ENCODE measurements around the gene RELA. TPM values are rescaled to one million over a fixed set of nuclear protein-coding genes. Genes with fewer than 3 reads are reported as not detected.

The RELA gene
- total and polyA plus RNA-seq, 8 donors: 29.8 to 46.6 (median 35.4) TPM

DNA sequence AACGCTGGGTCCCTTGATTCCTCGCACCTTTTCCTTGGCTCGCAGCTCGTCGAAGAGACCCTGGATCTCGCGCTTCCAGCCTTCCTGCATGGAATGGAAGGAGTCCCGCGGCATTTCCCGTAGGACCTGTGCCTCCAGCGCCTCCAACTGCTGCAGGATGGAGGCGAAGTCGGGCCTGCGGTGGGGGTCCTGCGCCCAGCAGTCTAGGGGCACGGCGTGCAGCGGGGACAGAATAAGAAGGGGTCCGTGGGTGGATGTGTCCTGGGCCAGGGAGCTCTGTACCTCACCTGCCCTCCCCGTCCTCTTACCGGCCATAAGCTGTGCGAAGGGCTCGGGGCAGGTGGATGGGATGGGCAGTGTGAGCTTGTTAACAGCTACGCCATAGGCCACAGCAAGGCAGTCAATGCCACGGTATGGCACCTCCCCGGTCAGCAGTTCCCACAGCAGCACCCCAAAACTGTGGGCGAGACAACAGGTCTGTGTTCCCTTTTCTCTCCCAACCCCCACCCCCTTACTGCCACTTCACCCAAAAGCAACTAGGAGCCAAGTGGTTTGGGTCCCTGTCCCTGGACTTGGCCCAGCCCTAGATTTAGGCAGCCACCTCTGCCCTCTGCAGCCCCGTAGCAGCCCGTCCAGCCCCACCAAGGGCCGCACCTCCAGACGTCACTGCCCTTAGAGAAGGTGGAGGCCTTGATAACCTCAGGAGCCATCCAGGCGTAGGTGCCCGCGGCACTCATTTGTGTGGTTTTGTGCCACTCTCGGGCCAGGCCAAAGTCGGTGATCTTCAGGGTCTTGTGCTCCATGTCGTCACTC lies 54.9 kb downstream of the RELA start:
- H3K27me3 ChIP-seq: no peaks in the 10 kb centered on the region
- H3K9me3 ChIP-seq: no peaks in the 10 kb centered on the region
- peaks cover 8 to 13% (median 11%) of the 10 kb centered on the region in 3 donors for H3K4me1 ChIP-seq
- peaks cover 0 to 33% (median 15%) of the 10 kb centered on the region in 3 donors for H3K36me3 ChIP-seq
- ATAC-seq (no peak), DNase-seq (peak in 2 of 6 donors; percentile 21 to 59), FAIRE-seq (no peak)
- WGBS, 2 donors: 87 to 89% methylated on average over 37 of the region's 37 CpGs
- TF ChIP-seq, protein P1, sequence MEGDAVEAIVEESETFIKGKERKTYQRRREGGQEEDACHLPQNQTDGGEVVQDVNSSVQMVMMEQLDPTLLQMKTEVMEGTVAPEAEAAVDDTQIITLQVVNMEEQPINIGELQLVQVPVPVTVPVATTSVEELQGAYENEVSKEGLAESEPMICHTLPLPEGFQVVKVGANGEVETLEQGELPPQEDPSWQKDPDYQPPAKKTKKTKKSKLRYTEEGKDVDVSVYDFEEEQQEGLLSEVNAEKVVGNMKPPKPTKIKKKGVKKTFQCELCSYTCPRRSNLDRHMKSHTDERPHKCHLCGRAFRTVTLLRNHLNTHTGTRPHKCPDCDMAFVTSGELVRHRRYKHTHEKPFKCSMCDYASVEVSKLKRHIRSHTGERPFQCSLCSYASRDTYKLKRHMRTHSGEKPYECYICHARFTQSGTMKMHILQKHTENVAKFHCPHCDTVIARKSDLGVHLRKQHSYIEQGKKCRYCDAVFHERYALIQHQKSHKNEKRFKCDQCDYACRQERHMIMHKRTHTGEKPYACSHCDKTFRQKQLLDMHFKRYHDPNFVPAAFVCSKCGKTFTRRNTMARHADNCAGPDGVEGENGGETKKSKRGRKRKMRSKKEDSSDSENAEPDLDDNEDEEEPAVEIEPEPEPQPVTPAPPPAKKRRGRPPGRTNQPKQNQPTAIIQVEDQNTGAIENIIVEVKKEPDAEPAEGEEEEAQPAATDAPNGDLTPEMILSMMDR (IDR thresholded peaks at IDR 0.05): no peak
- no peak overlapping the region for H3K27ac ChIP-seq
- intact Hi-C loops (cut with DNase I): no loop called here
- H3K4me3 ChIP-seq: no peak overlapping the region

DNA sequence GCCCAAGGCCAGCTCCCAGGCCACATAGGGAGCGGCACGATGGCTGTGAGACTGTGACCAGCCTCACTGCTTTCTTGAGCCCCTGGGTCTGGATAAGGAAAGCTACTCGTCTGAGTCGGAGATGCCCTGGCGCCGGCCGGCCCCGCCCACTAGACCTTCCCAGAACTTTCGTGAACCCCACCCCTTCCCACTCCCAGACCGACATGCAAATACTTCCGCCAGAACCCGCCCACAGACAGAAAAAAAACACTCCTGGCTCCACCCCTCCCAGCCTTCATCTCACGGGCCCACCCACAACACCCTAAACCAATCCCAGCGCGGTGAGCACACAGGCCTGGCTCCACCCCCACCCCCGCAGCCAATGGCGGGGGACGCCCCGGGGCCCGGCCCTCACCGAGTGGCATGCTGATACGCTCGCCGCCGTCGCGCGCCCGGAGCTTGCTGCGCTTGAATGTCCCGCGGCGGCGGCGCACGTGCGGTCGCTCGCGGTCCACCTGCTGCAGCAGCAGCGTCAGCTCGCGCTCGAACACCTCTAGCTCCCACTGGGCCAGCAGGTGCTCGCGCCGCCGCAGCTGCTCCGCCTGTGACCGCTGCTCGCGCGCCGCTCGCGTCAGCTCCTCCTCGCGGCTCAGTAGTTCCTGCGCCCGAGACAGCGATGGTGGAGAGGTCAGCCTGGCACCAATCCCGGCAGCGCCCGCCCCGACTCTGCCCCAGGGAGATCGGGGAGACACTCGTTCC lies 55.7 kb downstream of the RELA start:
- peaks cover under 1 to 5% (median 4%) of the 10 kb centered on the region in 3 donors for H3K4me1 ChIP-seq
- no peak overlapping the region for H3K4me3 ChIP-seq
- TF ChIP-seq, protein P1 (IDR thresholded peaks at IDR 0.05): no peak
- WGBS, 2 donors: 72 to 79% methylated on average over 64 to 67 of the region's 67 CpGs
- intact Hi-C loops (cut with DNase I): no loop called here
- DNase-seq (peak; percentile 56 to 83 (median 68)), FAIRE-seq (peak; percentile 20), ATAC-seq (peak; percentile 39 to 94 (median 78))
- no peaks in the 10 kb centered on the region for H3K9me3 ChIP-seq
- peaks cover 0 to 33% (median 15%) of the 10 kb centered on the region in 3 donors for H3K36me3 ChIP-seq
- no peaks in the 10 kb centered on the region for H3K27me3 ChIP-seq
- peak overlapping the region in 1 of 4 donors; percentile 63 for H3K27ac ChIP-seq

DNA sequence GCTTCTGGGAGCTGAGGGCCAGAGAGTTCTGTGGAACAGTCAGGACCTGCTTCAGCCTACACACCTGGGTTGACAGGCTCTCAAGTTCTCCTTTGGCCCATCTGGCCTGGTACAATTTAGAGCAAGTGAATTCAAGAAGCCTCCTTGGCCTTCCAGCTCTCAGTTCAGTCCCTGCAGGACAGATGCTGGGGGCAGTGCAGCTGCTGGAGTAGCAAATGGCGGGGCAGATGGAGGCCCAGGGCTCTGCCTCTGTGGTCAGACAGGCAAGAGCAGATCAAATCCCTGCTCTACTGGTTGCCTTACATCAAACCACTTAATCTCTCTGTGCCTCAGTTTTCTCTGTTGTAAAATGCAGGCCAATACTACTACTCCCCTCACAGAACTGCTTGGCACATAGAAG lies 58.5 kb downstream of the RELA start:
- intact Hi-C loops (cut with DNase I): no loop called here
- TF ChIP-seq, protein P1 (IDR thresholded peaks at IDR 0.05): no peak
- H3K27ac ChIP-seq: no peak overlapping the region
- no peak overlapping the region for H3K4me3 ChIP-seq
- DNase-seq (no peak), ATAC-seq (no peak), FAIRE-seq (no peak)
- peaks cover 0 to 33% (median 15%) of the 10 kb centered on the region in 3 donors for H3K36me3 ChIP-seq
- no peaks in the 10 kb centered on the region for H3K27me3 ChIP-seq
- H3K4me1 ChIP-seq: no peaks in the 10 kb centered on the region
- WGBS, 2 donors: 100% methylated on average over 1 of the region's 1 CpG
- no peaks in the 10 kb centered on the region for H3K9me3 ChIP-seq

Small RNA genes lying within 50 kb of the gene (microRNA-seq; reads per million reads assigned to microRNA genes)
- gene MIR4489 (0 reads per million in 2 donors), gene MIR4690 (0 to 0.39 reads per million in 2 donors)

Other genes with a start within 250 kb of the RELA start
- gene NEAT1, start 240.1 kb downstream of the RELA start, total RNA-seq: 1,000 to 10,000 TPM in 1 of 6 donors, 100 to 1,000 TPM in 5; 295 to 1,475 (median 528) TPM
- gene NEAT1, start 240.1 kb downstream of the RELA start, polyA plus RNA-seq: 1,000 to 10,000 TPM; 1,390 to 2,770 TPM
- 1,000 to 10,000 TPM; 2,360 to 5,615 (median 3,481) TPM for gene MALAT1, start 163.9 kb downstream of the RELA start, total RNA-seq
- 1,000 to 10,000 TPM in 1 of 2 donors, 100 to 1,000 TPM in 1; 251 to 2,313 TPM for gene MALAT1, start 163.9 kb downstream of the RELA start, polyA plus RNA-seq
- gene SCYL1, start 137.8 kb downstream of the RELA start, total RNA-seq: 10 to 100 TPM; 40.1 to 49.4 (median 41.2) TPM
- gene SCYL1, start 137.8 kb downstream of the RELA start, polyA plus RNA-seq: 10 to 100 TPM; 68.9 to 83.9 TPM
- gene LTBP3, start 104.6 kb downstream of the RELA start, total RNA-seq: 100 to 1,000 TPM in 1 of 6 donors, 10 to 100 TPM in 5; 44.7 to 119 (median 63.4) TPM
- gene LTBP3, start 104.6 kb downstream of the RELA start, polyA plus RNA-seq: 100 to 1,000 TPM; 118 to 151 TPM
- 10 to 100 TPM; 17.8 to 29.1 (median 20.1) TPM for gene ZNRD2, start 92.4 kb downstream of the RELA start, total RNA-seq
- 10 to 100 TPM; 32.5 to 34.8 TPM for gene ZNRD2, start 92.4 kb downstream of the RELA start, polyA plus RNA-seq
- 10 to 100 TPM; 22.7 to 45.9 (median 28.6) TPM for gene FAM89B, start 90.4 kb downstream of the RELA start, total RNA-seq
- 10 to 100 TPM; 37.3 to 49.1 TPM for gene FAM89B, start 90.4 kb downstream of the RELA start, polyA plus RNA-seq
- gene EHBP1L1, start 86.9 kb downstream of the RELA start, total RNA-seq: 10 to 100 TPM in 4 of 6 donors, 1 to 10 TPM in 2; 6.5 to 26.2 (median 11.2) TPM
- gene EHBP1L1, start 86.9 kb downstream of the RELA start, polyA plus RNA-seq: 10 to 100 TPM; 25.0 to 34.2 TPM
- gene KCNK7, start 67.1 kb downstream of the RELA start, total RNA-seq: under 1 TPM in 3 of 6 donors, not detected in 3; 0.19 to 0.84 (median 0.28) TPM
- 1 to 10 TPM in 1 of 2 donors, under 1 TPM in 1; 0.91 to 1.6 TPM for gene KCNK7, start 67.1 kb downstream of the RELA start, polyA plus RNA-seq
- gene MAP3K11, start 48.7 kb downstream of the RELA start, total RNA-seq: 10 to 100 TPM; 23.2 to 40.6 (median 26.7) TPM
- 10 to 100 TPM; 75.5 to 84.7 TPM for gene MAP3K11, start 48.7 kb downstream of the RELA start, polyA plus RNA-seq
- gene PCNX3, start 47.1 kb downstream of the RELA start, total RNA-seq: 10 to 100 TPM; 13.5 to 21.5 (median 17.3) TPM
- 10 to 100 TPM; 21.7 to 26.3 TPM for gene PCNX3, start 47.1 kb downstream of the RELA start, polyA plus RNA-seq
- gene SIPA1, start 24.8 kb downstream of the RELA start, total RNA-seq: 10 to 100 TPM; 11.2 to 38.2 (median 21.2) TPM
- 10 to 100 TPM; 42.3 to 52.2 TPM for gene SIPA1, start 24.8 kb downstream of the RELA start, polyA plus RNA-seq
- gene KAT5, start 49.3 kb upstream of the RELA start, total RNA-seq: 10 to 100 TPM; 26.5 to 39.8 (median 35.0) TPM
- gene KAT5, start 49.3 kb upstream of the RELA start, polyA plus RNA-seq: 10 to 100 TPM; 79.6 to 99.6 TPM
- gene RNASEH2C, start 57.9 kb upstream of the RELA start, total RNA-seq: 10 to 100 TPM; 16.1 to 29.3 (median 20.4) TPM
- 10 to 100 TPM; 37.1 to 49.3 TPM for gene RNASEH2C, start 57.9 kb upstream of the RELA start, polyA plus RNA-seq
- 10 to 100 TPM; 10.2 to 12.7 (median 11.5) TPM for gene AP5B1, start 118.1 kb upstream of the RELA start, total RNA-seq
- 10 to 100 TPM in 1 of 2 donors, 1 to 10 TPM in 1; 4.2 to 10.4 TPM for gene AP5B1, start 118.1 kb upstream of the RELA start, polyA plus RNA-seq
- 1 to 10 TPM; 1.1 to 5.6 (median 1.8) TPM for gene OVOL1, start 124.1 kb upstream of the RELA start, total RNA-seq
- gene OVOL1, start 124.1 kb upstream of the RELA start, polyA plus RNA-seq: 1 to 10 TPM; 1.9 TPM
- under 1 TPM in 4 of 6 donors, not detected in 2; 0.12 to 0.75 (median 0.43) TPM for gene SNX32, start 171.0 kb upstream of the RELA start, total RNA-seq
- gene SNX32, start 171.0 kb upstream of the RELA start, polyA plus RNA-seq: under 1 TPM; 0.23 to 0.30 TPM
- 100 to 1,000 TPM in 4 of 6 donors, 10 to 100 TPM in 2; 87.8 to 311 (median 148) TPM for gene CFL1, start 195.3 kb upstream of the RELA start, total RNA-seq
- gene CFL1, start 195.3 kb upstream of the RELA start, polyA plus RNA-seq: 100 to 1,000 TPM; 164 to 231 TPM
- gene MUS81, start 197.5 kb upstream of the RELA start, total RNA-seq: 10 to 100 TPM; 12.7 to 29.5 (median 18.0) TPM
- gene MUS81, start 197.5 kb upstream of the RELA start, polyA plus RNA-seq: 10 to 100 TPM; 60.7 to 62.6 TPM
- gene EFEMP2, start 209.9 kb upstream of the RELA start, total RNA-seq: 10 to 100 TPM; 11.3 to 40.6 (median 14.9) TPM
- gene EFEMP2, start 209.9 kb upstream of the RELA start, polyA plus RNA-seq: 10 to 100 TPM; 38.3 to 51.0 TPM
- gene CTSW, start 216.9 kb upstream of the RELA start, total RNA-seq: under 1 TPM in 5 of 6 donors, not detected in 1; 0.14 to 0.72 (median 0.46) TPM
- under 1 TPM; 0.31 to 0.65 TPM for gene CTSW, start 216.9 kb upstream of the RELA start, polyA plus RNA-seq
- 10 to 100 TPM; 18.0 to 28.5 (median 22.7) TPM for gene FIBP, start 225.6 kb upstream of the RELA start, total RNA-seq
- 10 to 100 TPM; 35.0 to 56.2 TPM for gene FIBP, start 225.6 kb upstream of the RELA start, polyA plus RNA-seq
- 10 to 100 TPM in 3 of 6 donors, 1 to 10 TPM in 3; 7.7 to 18.9 (median 10.1) TPM for gene CCDC85B, start 227.8 kb upstream of the RELA start, total RNA-seq
- gene CCDC85B, start 227.8 kb upstream of the RELA start, polyA plus RNA-seq: 10 to 100 TPM; 13.8 to 22.4 TPM
- 1 to 10 TPM in 1 of 6 donors, under 1 TPM in 5; 0.19 to 1.2 (median 0.45) TPM for gene FOSL1, start 237.5 kb upstream of the RELA start, total RNA-seq
- 1 to 10 TPM; 2.2 to 4.3 TPM for gene FOSL1, start 237.5 kb upstream of the RELA start, polyA plus RNA-seq

All from pancreas (tissue), 10 donors.